Body of pancreas (tissue), 4 donors: ENCODE measurements around the gene CFB.
A peak's percentile ranks its signal among the peaks of the same experiment; 100 is the strongest.

Experiments
- POLR2A ChIP-seq, 3 donors: fragments of 450-650 bp; IDR thresholded peaks; one replicate each; pipeline ENCODE4 v1.6.1; 2016; ENCODE audit warnings: antibody characterized with exemption in 3 of 3, mild to moderate bottlenecking in 2 of 3
- TF ChIP-seq, protein P1 (sequence below), 7 experiments: fragments of 450-650 bp in 4 of 7; fragments of 200-600 bp in 3 of 7; sonication (generic) in 3 of 7; IDR thresholded peaks; one replicate each; pipeline ENCODE4 v1.5.1; 2016 to 2019; ENCODE audit warnings: antibody characterized with exemption in 7 of 7

- TF ChIP-seq POLR2A (IDR thresholded peaks at IDR 0.05): peak; percentile 41 to 69 (median 66)
- TF ChIP-seq, protein P1, sequence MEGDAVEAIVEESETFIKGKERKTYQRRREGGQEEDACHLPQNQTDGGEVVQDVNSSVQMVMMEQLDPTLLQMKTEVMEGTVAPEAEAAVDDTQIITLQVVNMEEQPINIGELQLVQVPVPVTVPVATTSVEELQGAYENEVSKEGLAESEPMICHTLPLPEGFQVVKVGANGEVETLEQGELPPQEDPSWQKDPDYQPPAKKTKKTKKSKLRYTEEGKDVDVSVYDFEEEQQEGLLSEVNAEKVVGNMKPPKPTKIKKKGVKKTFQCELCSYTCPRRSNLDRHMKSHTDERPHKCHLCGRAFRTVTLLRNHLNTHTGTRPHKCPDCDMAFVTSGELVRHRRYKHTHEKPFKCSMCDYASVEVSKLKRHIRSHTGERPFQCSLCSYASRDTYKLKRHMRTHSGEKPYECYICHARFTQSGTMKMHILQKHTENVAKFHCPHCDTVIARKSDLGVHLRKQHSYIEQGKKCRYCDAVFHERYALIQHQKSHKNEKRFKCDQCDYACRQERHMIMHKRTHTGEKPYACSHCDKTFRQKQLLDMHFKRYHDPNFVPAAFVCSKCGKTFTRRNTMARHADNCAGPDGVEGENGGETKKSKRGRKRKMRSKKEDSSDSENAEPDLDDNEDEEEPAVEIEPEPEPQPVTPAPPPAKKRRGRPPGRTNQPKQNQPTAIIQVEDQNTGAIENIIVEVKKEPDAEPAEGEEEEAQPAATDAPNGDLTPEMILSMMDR (IDR thresholded peaks at IDR 0.05): no peak
Measured at GRCh38 chr6:31901953-31902643, 43.8 kb upstream of the CFB start, which contains the start of gene ZBTB12.
